GF-D8 (cell line): ENCODE data around the gene PRKG2.

Source experiments
- DNase-seq: peaks from one replicate; lab custom pipeline; 2025; lab: John Stamatoyannopoulos, UW

PRKG2 gene

GRCh38 chr4:81096566-81096965, 118.5 kb downstream of the PRKG2 start:
- no peak for DNase-seq

GRCh38 chr4:81095389-81095788, 119.6 kb downstream of the PRKG2 start:
- no peak for DNase-seq

GRCh38 chr4:81093720-81094401, 121.2 kb downstream of the PRKG2 start:
- no peak for DNase-seq

DNA sequence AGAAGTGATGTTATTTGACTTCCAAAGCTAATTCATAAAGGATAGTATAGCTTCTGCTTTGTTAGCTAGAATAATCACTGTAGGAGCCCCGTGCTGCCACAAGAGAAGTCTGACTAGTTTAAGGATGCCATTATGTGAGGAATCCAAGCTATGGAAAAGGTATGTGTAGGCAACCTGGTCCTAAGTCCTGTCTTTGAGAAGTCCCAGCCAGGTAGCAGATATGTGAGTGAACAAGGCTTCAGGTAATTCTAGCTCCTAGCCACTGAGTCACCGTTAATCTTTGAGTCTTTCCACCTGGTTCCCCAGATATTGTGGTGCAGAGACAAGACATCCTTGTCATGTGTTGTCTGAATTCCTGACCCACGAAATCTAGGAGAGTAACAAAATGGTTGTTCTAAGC, 129.0 kb downstream of the PRKG2 start:
- no peak for DNase-seq

DNA sequence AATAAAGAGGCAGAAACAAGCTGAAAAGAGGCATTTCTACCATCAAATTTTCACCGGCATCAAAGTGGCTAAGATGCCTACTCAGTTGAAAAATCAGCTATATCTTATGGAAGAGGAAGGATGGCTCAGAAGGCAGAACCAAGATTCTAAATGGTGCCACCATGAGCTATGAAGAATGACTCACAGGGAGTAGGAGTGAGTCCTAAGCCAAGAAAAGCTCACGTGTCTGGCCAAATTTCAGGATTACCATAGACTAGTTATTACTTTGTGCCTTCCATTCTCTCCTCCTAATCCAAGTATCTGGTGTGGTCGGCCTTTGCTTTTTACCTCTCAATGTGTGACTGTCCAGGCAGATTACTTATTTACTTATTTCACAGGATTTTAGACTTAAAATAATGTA, 129.7 kb downstream of the PRKG2 start:
- DNase-seq: no peak

GRCh38 chr4:81084634-81085033, 130.4 kb downstream of the PRKG2 start:
- no peak for DNase-seq

- no peak for DNase-seq
Observed at GRCh38 chr4:81084029-81084428, 131.0 kb downstream of the PRKG2 start.

DNA sequence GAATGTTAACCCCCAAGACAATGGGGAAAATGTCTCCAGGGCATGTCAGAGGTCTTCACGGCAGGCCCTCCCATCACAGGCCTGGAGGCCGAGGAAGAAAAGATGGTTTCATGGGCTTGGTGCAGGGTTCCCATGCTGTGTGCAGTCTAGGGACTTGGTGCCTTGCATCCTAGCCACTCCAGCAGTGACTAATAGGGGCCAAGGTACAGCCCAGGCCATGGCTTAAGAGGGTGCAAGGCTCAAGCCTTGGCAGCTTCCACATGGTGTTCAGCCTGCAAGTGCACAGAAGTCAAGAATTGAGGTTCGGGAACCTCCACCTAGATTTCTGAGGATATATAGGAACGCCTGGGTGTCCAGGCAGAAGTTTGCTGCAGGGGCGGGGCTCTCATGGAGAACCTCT, 133.9 kb downstream of the PRKG2 start:
- no peak for DNase-seq

GRCh38 chr4:81071013-81071412, 144.0 kb downstream of the PRKG2 start:
- no peak for DNase-seq

- peak; percentile 9 for DNase-seq
Observed at GRCh38 chr4:81069706-81070331, 145.2 kb downstream of the PRKG2 start.

DNA sequence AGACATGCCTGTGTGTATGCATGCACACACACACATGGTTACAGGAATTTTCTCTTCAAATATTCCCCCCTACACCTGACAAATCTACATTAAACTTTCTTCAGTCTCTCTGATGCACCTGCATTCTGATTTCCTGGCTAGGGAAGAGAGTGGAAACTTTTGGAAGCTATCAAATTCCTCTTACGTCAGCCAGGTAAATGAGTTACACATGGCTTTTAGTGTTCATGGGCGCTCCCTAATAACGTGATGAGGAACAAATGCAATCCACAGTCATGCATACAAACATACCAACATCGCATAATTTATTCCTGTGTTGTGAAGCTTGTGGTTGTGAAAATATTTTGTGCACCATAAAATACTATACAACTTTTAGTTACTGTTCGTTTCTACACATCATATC, 149.6 kb downstream of the PRKG2 start:
- no peak for DNase-seq

DNA sequence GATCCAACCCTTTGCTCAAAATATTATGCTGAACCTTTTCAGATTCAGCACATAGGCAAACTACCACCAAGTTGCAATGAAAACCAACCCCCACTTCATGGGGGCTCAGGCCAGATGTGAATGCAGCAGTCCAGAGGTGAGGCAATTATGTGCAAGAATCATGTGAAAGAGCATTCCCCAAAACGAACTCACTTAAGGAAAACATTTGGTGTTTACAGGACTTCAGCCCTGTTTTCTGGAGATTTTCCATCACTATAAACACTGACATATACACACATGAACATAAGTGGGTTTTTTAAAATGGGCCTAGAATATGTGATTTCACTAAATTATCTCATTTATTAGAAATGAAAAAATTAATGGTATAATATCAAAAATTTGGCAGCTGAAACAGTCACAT, 153.0 kb downstream of the PRKG2 start:
- DNase-seq: no peak

GRCh38 chr4:81061344-81061730, 153.7 kb downstream of the PRKG2 start:
- DNase-seq: no peak

- DNase-seq: no peak
Observed at GRCh38 chr4:81060587-81061343, 154.3 kb downstream of the PRKG2 start.

GRCh38 chr4:81058621-81059020, 156.4 kb downstream of the PRKG2 start:
- no peak for DNase-seq

GRCh38 chr4:81052119-81053068, 162.6 kb downstream of the PRKG2 start:
- no peak for DNase-seq

DNA sequence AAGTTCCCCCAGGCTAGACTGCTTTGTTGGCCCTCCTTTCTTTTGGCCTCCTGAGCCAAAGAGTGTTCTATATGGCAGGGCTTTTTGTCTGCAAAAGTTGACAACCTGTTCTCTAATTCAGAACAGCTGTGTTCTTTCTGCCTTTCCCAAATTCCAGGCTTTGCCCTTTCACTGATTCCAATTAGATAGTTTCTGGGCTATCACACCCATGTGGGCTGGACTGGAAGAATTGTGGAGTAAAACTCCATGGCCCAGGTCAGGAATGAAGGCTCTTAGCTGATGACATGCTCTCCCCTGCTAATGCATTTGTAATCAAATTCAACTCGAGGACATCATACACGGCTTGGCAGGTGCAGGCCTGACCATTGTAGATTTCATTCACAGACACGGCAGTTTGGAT, 165.1 kb downstream of the PRKG2 start:
- DNase-seq: no peak

DNA sequence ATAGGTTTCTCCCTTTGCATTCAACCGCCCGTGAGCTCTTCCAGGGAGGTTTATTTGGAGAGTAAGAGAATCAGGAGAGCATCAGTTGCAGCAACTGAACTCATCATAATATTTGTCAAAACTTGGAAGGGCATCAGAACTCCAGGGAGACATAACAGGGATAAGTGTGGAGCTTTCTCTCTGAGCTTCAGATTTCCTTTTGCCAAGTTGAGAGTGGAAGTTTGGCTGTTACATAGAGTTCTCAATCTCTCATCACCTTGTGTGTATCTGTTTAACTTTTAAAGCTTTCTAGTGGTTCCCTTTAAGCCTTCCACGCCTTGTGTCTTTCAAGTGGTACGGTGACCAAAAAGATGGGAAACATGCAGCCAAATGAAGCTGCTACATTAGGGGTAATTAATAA, 165.7 kb downstream of the PRKG2 start:
- DNase-seq: no peak

GRCh38 chr4:81042578-81043365, 172.2 kb downstream of the PRKG2 start:
- no peak for DNase-seq

GRCh38 chr4:81040012-81040659, 174.9 kb downstream of the PRKG2 start:
- no peak for DNase-seq
